HL-60 (cell line): ENCODE results near the gene GAA.

Experiments
- DNase-seq, 2 experiments: peaks; one replicate each; pipeline ENCODE4 v3.0.0-alpha.2; 2010 to 2020; ENCODE audit warnings: low read depth in 1 of 2, low spot score in 1 of 2
- H3K27ac ChIP-seq: fragments of 250-450 bp; sonication (Bioruptor Pico); replicated peaks from 2 replicates; pipeline ENCODE4 v1.5.1; 2020; ENCODE audit warnings: mild to moderate bottlenecking, moderate library complexity
- H3K27me3 ChIP-seq: fragments of 250-450 bp; sonication (Bioruptor Pico); 2 replicates; pipeline ENCODE4 v1.5.1; 2021; ENCODE audit warnings: mild to moderate bottlenecking, moderate library complexity; ENCODE audit not compliant: insufficient read depth, poor library complexity, severe bottlenecking
- H3K4me3 ChIP-seq: replicated peaks from 2 replicates; pipeline ENCODE4 v1.5.1; 2011; ENCODE audit warnings: mild to moderate bottlenecking, control low read depth, low read length; ENCODE audit not compliant: insufficient read depth
- CTCF ChIP-seq: IDR thresholded peaks from one replicate; pipeline ENCODE4 v1.5.1; 2011; ENCODE audit warnings: low read length, control low read depth, inconsistent platforms; ENCODE audit not compliant: insufficient read depth
- GABPA ChIP-seq: IDR thresholded peaks from 2 replicates; pipeline ENCODE4 v1.6.1; 2012; ENCODE audit warnings: low read depth
- POLR2AphosphoS5 ChIP-seq: IDR thresholded peaks from 2 replicates; pipeline ENCODE4 v1.6.1; 2012; ENCODE audit warnings: low read depth
- REST ChIP-seq: IDR thresholded peaks from 2 replicates; pipeline ENCODE4 v1.6.1; 2012; ENCODE audit warnings: low read depth; ENCODE audit not compliant: insufficient replicate concordance
- SPI1 ChIP-seq: IDR thresholded peaks from 2 replicates; pipeline ENCODE4 v1.6.1; 2012; ENCODE audit warnings: low read depth, mild to moderate bottlenecking, borderline replicate concordance

Gene GAA

GRCh38 chr17:80070375-80071115 is 30.8 kb upstream of the GAA start:
- TF ChIP-seq GABPA (no peak), SPI1 (no peak), REST (no peak), CTCF (no peak), POLR2AphosphoS5 (no peak)
- Histone ChIP-seq H3K4me3 (no peak overlapping the region), H3K27ac (no peak overlapping the region), H3K27me3 (no peaks in the 10 kb centered on the region)
- no peak for DNase-seq

- TF ChIP-seq GABPA = no peak
- no peak for TF ChIP-seq REST
- no peak for TF ChIP-seq SPI1
- no peak for TF ChIP-seq CTCF
- TF ChIP-seq POLR2AphosphoS5 = no peak
- Histone ChIP-seq H3K27me3 (no peaks in the 10 kb centered on the region), H3K4me3 (no peak overlapping the region), H3K27ac (no peak overlapping the region)
- DNase-seq = no peak
These were observed 30.1 kb upstream of the GAA start for GRCh38 chr17:80071116-80071841.

- Histone ChIP-seq H3K27ac (no peak overlapping the region), H3K27me3 (no peaks in the 10 kb centered on the region), H3K4me3 (no peak overlapping the region)
- DNase-seq = no peak
- TF ChIP-seq GABPA (no peak), POLR2AphosphoS5 (no peak), CTCF (no peak), SPI1 (no peak), REST (no peak)
These were observed 29.0 kb upstream of the GAA start for GRCh38 chr17:80072410-80072809.
